LNCaP clone FGC (cell line): ENCODE results near the gene APC2.

Source experiments
- DNase-seq: peaks from one replicate; pipeline ENCODE4 v3.0.0-alpha.2; 2011; ENCODE audit warnings: low read depth
- H3K4me3 ChIP-seq: 2 replicates; pipeline ENCODE4 v1.5.1; 2011; ENCODE audit warnings: mild to moderate bottlenecking, low read depth, low read length, control low read depth
- TF ChIP-seq, protein P1 (sequence below): IDR thresholded peaks from 2 replicates; pipeline ENCODE4 v1.5.1; 2012; ENCODE audit warnings: mild to moderate bottlenecking; ENCODE audit not compliant: control insufficient read depth, insufficient read depth; ENCODE audit errors: extremely low read depth

The APC2 gene

DNA sequence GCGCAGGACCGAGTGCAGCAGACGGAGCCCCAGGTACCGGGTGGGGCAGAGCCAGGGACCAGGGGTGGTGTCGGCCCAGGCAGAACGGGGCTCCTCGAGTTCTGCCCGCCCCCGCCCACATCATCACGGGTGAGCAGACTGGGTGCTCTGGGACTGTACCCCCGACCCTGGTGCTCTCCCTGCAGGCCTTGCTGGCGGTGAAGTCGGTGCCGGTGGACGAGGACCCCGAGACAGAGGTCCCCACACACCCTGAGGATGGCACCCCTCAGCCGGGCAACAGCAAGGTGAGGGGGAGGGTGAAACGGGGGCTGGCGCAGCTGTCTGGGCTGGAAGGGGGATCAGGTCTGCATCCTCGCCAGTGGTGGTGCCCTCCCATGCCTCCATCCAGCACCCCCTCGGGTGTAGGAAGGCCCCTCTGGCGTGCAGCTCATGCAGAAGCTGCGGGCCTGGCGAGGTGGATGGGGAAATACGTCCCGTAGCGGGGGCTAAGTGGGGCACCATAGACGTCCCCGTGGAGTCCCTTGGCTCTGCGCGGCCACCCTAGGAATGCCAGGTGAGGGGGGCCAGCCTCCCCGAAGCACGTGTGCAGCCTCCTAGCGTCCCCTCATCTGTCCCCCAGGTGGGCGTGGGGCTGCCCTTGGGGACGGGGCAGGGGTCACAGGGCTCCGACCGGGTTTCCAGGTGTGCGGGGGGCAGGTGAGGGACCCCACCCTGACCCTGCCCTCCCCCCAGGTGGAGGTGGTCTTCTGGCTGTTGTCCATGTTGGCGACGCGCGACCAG lies 6.4 kb downstream of the APC2 start:
- TF ChIP-seq, protein P1, sequence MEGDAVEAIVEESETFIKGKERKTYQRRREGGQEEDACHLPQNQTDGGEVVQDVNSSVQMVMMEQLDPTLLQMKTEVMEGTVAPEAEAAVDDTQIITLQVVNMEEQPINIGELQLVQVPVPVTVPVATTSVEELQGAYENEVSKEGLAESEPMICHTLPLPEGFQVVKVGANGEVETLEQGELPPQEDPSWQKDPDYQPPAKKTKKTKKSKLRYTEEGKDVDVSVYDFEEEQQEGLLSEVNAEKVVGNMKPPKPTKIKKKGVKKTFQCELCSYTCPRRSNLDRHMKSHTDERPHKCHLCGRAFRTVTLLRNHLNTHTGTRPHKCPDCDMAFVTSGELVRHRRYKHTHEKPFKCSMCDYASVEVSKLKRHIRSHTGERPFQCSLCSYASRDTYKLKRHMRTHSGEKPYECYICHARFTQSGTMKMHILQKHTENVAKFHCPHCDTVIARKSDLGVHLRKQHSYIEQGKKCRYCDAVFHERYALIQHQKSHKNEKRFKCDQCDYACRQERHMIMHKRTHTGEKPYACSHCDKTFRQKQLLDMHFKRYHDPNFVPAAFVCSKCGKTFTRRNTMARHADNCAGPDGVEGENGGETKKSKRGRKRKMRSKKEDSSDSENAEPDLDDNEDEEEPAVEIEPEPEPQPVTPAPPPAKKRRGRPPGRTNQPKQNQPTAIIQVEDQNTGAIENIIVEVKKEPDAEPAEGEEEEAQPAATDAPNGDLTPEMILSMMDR: no peak
- H3K4me3 ChIP-seq: peak overlapping the region; percentile 27
- DNase-seq: no peak

- no peak overlapping the region for H3K4me3 ChIP-seq
- no peak for DNase-seq
These were observed 7.3 kb downstream of the APC2 start for GRCh38 chr19:1457031-1457739.

DNA sequence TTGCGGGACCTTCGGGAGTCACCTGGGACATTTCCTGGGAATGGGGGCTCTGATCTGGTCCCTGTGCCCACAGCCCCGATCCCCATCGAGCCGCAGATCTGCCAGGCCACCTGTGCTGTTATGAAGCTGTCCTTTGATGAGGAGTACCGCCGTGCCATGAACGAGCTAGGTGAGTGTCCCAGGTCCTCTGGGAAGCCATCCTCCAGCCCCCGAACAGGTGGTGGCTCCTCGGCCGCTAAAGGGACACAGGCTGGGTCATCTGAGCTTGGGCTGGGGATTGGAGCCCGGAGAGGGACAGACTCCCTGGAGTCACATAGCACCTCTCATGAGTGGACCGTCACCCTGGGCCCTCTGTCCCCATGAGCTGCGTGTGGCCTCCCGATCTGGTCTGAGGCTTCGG lies 8.0 kb downstream of the APC2 start:
- TF ChIP-seq, protein P1: no peak

More at GRCh38 chr19:1457031-1457739, 7.3 kb downstream of the APC2 start:
- TF ChIP-seq, protein P1: no peak

DNA sequence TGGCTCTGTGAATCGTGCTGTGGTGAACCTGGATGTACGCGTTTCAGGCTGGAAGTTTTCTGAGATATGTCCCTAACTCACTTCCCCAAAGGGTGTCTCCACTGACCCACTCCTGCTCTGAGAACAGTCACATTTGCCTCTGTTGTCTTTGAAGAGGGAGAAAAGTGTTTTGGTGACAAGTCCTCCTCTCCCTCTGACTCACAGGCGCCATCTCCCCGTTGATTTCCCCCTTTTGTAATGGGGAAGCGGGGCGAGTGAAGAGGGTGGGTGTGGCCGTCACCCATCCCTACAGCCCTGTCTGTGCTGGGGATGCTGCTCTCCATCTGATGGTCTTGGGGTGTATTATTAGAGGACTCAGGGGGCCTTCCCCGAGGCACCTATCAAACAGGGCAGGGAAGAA lies 9.6 kb downstream of the APC2 start:
- TF ChIP-seq, protein P1: no peak
- no peak overlapping the region for H3K4me3 ChIP-seq
- no peak for DNase-seq

More for the DNA sequence above, 8.0 kb downstream of the APC2 start:
- no peak for DNase-seq
- no peak overlapping the region for H3K4me3 ChIP-seq

- DNase-seq: no peak
- TF ChIP-seq, protein P1: no peak
- no peak overlapping the region for H3K4me3 ChIP-seq
These were observed 10.4 kb downstream of the APC2 start for GRCh38 chr19:1460033-1460995.

- no peak for DNase-seq
- H3K4me3 ChIP-seq: no peak overlapping the region
- TF ChIP-seq, protein P1: no peak
These were observed 11.9 kb downstream of the APC2 start for GRCh38 chr19:1461862-1462261.
